ENCODE measurements around the gene RPP14.

GRCh38 chr3:58337190-58337589, 31.1 kb downstream of the RPP14 start:
- TF ChIP-seq POLR2A (IDR thresholded peaks at IDR 0.05; ENCODE audit: low read length): no peak
- no peak for TF ChIP-seq GATA1 (IDR thresholded peaks at IDR 0.05; ENCODE audit: low read depth, low read length)

All from erythroblast (primary cell).